GM19193 (cell line): ENCODE results near the gene NAA10.

Experiments used
- POLR2A ChIP-seq: IDR thresholded peaks from 4 replicates; pipeline ENCODE4 v1.6.1; 2011; ENCODE audit not compliant: insufficient read depth, insufficient read length; ENCODE audit errors: extremely low read depth

NAA10 gene

DNA sequence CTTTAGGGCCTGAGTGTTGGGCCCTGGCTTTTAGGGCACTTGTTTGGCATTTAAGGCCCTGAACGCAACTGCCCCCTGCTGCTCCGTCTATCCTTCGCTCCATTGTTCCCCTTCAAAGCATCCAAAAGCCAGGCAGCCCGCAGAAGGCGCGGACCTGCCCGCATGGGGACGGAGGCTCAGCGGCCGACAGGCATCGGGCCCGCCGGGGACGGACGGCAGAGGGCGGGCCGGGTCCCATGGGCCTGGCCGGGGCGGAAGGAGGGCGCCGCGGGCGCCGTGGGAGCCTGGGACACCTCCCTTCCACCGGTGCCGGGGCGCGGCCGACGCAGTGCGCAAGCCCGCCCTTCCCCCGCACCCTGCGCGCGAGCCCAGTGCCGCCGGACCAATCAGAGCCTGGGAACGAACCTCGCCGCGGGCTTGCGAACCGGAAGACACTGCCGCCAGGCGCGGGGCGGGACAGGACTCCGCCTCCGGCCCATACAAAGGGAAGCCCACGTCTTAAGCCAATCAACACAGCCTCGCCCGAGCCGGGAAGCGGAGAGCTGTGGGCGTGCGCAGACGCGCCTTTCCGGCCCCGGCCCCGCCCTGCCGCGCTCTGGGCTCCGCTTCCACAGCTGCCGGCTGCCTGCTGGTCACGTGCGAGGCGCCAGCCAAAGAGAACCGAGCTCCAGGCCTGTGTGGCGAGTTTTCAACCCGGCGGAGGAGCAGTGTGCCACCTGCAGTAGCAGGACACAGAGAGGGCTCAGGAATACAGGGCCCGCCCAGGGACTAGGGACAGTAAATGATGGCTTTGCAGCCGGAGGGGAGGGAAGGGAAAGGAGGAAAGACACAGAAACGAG, 6.7 kb downstream of the NAA10 start:
- TF ChIP-seq POLR2A: peak; percentile 63

DNA sequence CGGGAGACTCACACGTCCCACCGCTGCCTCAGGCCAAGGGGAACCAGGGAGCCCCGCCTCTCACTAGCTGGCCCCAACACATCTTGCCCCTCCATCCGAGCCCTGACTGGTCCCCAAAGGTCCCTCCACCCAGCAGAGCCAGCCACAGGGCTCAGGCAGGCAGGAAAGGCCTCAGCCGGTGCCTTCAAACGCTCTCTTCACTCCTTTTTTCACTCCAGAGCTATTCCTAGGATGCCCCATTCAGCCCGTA, 7.2 kb downstream of the NAA10 start:
- TF ChIP-seq POLR2A: no peak

DNA sequence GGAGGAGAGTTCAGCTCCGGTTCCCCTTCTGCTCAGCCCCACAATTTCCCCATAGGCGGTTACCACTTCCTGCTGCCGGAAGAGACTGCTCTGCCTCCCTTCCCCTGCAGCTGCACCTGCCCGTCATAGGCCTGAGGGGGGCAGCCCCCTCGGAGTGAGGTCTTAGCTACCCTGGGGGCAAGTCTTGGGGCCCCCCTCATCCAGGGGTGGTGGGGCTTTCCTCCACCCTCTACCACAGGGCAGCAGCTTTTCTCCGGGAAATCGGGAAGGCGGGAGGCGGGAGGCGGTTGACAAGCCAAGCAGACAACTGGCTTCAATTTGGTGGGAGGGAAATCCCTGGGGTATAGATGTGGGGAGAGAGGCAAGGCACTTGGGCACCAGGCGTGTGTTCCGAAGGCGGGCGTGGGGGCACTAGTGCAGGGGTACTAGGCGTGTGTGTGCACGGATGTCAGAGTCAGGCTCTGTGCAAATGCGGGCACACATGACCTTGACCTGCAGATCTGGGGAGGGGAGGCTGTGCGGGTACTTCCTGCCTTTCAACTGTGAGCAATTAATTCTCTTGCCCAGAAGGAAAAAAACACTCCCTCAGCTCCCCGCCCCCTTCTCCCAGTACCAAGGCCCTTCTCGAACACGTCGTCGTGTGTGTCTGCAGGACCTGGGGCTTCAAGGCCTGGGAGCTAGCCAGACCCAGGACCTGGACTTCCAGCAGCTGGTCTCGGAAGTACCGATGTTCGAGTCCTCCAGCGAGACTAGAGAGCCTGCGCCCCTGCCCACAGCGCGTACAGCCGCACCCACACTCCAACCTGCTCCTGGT, 7.8 kb downstream of the NAA10 start:
- peak; percentile 16 for TF ChIP-seq POLR2A

DNA sequence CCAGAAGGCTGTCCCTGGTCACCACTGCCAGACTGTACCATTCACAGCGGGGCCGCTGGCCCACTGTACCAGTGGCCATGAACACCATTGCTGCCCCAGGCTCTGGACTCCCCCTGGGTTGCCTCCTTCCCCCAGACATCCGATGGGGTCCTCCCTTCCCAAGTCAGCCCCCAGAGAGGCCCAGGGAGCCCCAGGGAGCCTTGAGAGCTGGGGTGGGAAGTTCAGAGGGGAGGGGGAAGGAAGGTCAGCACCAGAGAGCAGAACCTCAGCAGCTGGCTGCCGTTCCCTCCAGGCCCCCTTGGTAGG, 8.3 kb downstream of the NAA10 start:
- TF ChIP-seq POLR2A: peak; percentile 65

DNA sequence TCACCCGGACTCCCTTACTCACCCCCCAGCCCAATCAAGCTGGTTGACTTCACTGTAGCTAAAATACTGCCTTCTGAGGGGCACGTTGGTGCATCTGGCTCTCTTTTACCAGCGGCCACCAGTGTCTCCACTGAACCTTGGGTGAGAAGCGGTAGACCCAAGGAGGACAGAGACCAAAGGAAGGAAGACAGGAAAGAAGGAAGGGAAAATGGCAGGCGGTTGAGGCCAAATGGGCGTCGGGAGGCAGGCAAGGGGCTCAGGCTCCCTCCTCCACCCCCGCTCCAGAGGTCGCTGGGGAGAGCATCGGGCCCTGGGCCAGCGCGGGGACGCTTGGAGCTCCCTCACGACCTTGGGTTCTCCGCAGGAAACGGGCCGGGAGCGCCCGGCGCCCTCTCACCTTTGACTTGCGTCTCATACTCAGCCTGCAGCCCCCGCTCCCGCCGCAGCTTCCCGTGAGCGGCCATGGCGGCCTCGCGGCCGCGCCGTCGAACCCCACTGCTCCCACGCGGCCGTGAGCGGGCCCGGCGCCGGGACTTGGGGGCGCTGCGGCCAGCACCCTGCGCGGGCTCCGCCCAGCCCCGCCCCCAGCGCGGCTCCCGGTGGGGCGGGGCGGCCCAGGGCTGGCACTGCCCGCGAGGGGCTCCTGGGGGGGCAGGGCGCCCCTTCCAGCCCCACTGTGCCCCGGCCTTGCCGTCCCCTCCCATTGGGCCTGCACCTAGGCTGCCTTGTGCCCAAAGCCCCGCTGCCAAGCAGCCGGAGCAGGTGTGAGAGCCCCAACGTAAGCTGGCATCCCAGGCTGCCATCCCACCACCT, 8.9 kb downstream of the NAA10 start, which contains the start of gene ARHGAP4:
Gene ARHGAP4 (minus strand): TSS at position 526 of the 813 bp plus-strand sequence. CDS start 62 bp downstream, at position 464.
- peak; percentile 27 for TF ChIP-seq POLR2A

DNA sequence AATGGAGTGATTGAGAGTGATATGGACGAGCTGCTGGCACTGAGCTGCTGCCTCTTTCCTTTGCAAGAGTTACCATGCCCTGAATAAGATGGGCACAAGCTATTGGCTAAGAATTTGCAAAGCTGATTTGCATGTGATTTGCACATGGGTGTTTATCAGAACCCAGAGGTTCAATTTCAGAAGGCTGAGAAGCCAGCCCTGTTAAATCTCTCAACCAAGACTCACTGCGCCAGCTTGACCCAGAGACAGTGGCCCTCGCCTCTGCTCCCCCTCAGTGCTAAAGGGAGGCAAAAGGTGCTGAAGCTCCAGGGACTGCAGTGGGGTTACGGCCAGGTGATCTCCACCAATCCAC, 9.5 kb downstream of the NAA10 start:
- peak; percentile 95 for TF ChIP-seq POLR2A

DNA sequence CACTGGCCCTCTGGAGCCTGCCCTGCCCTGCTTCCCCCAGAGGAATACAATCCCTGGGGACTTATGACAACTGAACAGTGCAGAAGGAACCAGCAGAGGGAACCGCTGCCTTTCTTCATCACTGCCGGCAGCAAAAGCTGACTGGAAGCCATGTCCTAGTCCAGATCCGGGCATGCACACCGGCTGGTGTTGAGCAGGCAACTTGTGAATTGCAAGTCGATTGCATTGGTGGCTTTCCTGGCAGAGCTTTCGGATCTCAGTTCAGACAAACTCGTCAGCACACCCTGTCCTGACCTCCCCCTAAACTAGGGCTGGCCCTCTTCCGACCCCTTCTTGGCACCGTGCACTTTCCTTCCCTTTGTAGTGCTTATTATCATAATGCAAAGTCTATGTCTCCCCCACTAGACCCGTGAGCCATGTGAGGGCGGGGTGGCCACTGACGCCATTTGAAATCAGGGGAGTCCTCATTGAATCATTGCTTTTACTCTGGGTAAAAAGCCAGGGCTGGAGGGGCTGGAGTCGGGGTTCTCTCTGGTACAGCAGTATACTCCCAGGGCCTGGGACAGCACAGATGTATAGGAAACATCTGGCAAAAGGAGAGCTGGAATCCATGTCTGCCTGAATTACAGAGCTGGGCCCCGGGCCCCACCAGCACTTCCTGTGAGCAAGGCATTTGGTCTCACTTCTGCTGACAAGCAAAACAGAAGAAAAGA, 10.5 kb downstream of the NAA10 start:
- no peak for TF ChIP-seq POLR2A

DNA sequence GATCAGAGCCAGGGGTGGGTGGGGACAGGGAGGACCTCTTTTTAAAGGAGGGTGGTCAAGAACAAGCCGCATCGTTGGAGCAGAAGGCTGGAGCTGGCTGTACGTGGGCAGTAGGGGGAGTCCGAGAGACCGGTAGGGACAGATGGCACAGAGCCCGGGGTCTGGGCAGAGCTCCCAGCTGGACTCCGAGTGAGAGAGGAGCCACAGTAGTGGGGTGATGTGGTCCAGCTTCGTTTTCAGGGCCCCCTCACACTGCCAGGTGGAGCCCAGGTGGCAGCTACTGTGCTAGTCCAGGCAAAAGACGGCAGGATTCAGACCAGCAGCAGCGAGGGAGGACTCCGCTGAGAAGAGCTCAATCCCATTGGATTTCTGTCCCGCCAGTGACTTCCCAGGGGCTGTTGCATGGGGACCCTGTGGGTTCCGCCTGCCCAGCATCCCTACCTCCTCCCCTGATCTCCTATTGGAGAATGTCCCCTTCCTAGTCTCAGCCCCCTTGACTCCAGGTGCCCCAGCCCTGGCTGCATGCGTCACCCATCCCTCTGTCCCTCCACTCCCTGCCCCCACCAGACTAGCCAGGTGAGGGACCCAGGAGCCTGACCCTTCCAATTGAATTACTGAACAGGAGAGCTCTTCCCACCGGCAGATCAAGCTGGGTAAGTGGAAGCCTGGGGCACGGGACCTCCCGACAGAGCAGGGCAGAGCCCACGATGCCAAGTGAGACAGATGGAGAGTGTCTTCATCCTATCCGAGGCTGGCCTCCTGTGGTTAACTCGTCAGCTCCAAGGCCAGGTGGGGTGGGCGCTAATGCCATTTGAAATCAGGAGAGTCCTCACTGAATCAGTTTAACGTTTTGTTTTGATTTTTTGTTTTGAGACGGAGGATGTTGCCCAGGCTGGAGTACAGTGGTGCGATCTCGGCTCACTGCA, 11.6 kb downstream of the NAA10 start:
- no peak for TF ChIP-seq POLR2A

DNA sequence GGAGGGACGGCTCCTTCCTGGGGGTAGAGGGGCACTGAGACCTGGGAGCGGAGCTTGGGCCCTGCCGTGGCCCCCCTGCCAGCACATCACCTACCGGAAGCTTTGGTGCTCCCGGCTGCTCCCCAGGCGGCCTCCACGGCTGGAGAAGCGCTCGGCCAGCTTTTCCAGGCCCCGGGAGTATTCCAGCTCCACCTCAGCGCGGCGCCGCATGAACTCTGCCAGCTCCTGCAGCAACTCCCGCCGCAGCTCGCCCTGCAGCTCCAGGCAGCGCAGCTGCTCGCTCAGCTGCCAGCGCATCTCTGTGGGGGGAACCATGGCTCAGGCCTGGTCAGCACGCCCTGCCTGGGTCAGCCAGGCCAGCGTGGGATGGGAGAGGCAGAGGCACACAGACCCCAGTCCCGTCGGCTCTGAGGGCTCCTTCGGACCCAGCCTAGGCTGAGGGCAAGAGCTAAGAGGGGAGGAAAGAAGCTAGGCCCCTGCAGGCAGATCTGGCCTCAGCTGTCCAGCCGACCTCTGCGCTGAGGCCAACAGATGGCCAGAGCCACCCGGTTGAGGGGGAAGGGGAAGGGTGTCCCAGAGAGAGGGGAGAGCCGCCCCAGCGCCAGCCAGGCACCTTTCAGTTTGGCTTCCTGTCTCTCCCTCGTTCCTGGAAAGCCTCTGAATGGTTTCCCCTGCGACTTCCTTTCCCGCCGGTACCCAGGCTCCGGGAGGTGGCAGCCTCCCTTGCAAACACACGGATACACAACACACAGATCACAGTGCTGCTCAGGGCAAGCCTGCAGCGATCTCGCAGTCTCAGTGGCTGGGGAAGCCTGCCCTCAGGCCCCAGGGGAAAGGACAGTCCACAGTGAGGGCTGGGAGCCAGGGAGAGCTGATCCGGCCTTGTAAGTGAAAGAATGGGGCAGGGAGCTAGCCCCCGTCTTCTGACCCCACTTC, 13.1 kb downstream of the NAA10 start:
- TF ChIP-seq POLR2A: no peak

DNA sequence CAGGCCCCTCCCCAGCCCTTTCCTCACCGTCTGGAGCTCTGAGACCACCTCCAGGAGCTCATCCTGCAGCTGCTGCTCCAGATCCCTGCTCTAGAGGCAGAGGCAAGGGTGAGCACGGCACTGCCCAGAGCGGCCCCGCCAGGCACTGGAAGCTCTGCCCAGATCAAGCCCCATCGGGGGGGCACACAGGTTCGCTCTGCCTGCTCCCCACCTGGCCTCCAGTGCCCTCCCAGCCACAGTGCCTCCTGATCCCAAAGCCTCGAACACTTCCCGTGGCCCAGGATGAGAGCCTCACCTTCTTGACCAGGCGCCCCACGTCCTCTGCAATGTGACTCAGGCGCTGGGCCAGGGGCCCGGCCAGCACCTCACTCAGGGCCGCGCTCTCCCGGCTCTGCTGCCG, 13.8 kb downstream of the NAA10 start:
- TF ChIP-seq POLR2A: no peak

DNA sequence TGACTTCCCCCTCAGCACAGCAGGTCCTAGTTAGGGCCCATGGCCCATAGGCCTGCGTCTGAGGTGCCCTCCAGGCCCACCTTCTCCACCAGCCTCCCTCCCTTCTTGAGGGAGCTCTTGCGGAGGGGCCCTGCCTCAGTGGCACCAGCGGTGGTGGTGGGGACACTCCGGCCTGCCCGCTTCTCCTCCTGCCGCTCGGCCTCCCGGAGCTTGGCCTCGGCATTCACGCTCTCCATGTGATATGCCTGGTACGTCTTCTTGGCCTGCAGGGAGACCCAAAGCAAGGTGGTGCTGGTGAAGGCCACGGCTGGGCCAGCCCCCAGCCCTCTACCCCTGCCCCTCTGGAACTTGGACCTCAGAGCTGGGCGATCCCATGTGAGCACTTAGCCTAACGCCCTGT, 14.3 kb downstream of the NAA10 start:
- no peak for TF ChIP-seq POLR2A

DNA sequence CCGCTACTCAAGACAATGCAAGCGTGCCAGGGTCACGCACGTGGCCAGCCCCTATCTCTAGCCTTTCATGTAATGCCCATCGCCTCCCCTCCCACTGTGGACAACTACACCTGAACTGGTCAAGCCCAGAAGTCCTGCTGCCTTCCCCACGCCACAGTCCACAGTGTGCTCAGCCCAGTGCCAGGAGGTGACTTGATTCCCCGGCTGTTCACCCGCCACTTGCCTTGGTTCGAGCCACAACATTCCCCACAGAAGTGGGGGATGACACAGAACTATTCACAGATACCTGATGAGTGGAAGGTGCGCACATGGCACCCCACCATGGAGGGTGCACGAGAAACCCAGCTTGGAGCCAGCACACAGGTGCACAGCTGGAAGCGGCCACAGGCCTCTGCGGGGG, 15.6 kb downstream of the NAA10 start:
- TF ChIP-seq POLR2A: no peak

DNA sequence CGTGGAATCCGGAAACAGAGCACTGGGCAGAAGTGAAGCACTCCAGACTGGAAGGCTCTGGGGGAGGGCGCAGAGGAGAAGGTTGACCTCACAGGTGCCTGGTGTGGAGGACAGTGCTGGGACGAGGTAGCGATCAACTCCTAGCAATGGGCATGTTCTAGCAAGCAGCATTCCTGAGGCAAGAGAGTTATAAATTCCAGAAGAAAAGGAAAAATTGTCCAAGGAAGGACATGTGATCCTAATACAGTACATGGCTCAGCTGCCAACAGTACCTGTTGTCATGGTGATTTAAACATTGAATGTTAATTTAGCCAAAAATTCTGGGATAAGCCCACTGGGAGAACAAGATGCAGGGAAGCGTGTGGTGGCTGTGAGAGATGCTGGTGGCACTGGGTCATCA, 17.0 kb downstream of the NAA10 start:
- TF ChIP-seq POLR2A: no peak
